UCSD-AML1 (cell line): ENCODE results near the gene KCNK15.

Experiments
- DNase-seq: peaks from one replicate; lab custom pipeline; 2025; ENCODE audit not compliant: unreplicated experiment; lab: John Stamatoyannopoulos, UW

KCNK15 gene

GRCh38 chr20:44735816-44736169 lies 9.9 kb upstream of the KCNK15 start:
- DNase-seq: no peak

DNA sequence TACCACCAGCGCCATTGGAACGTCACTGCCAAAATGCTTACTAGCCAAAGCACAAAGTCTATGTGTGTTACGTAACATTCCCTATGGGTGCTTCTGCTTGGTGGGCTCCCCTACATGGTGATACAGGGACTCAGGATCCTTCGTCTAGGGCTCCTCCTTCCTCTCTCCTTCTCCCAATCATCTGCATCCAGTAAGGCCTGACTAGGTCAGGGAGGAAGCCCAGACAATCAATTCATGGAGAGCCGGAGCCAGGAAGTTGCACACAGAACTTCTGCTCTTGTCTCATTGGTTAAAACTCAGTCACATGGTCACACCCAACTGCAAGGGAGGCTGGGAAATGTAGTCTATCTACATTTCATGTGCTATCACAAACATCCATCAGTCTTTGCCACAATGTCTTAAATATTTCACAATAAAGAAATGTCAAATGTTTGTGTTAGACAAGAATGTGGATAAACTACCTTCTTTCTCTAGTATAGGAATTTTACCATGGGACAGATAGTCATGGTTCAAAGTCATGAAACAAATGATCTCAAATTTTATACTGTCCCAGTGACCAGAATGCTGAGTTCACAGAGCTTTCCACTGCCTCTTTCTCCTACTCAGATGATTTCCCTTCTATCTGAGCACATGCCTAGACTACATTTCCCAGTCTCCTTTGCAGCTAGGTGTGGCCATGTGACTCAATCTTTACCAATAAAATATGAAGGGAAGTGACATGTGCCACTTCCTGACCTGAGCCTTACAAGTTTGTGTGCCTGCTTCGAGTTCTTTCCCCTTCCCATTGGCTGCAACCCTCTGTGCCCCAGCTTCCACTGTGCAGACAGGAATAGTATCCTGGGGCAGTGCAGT lies 9.3 kb upstream of the KCNK15 start:
- DNase-seq: peak; percentile 45

DNA sequence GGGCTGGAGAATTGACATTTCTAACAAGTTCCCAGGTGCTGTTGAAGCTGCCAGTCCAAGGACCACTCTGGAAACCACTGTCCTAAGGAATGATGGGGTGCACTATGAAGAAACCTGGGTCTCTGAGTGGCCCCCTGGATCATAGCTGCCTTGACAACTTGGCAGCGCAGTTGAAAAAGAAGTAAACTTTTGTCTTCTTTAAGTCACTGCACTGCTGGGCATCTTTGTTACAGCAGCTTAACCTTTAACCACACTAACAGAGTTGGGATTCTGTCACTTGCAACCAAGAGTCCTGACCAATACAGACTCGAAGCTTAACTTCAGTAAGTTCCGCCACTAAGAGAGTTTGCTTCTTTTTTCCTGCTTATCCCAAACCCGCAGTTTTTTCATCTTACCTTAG lies 8.5 kb upstream of the KCNK15 start:
- no peak for DNase-seq

GRCh38 chr20:44738813-44739477 lies 6.7 kb upstream of the KCNK15 start:
- peak; percentile 40 for DNase-seq

DNA sequence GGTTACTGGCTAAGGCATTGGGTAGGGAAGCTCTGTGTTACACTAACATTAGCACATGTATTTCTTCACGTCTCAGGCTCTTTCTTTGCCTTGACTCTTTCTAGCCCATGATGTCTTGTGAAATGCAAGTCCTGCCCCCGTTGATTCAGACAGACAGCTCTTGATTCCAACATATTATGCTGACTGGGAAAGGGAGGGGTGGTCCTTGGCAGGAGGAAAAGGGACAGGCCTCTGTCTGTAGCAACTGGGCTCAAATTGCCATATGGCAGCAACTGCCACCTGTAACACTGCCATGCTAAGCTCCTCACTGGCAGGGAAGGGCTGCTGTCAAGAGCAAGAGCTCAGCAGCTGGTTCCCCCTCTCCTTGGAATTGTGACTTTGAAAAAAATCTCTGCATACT lies 5.7 kb upstream of the KCNK15 start:
- no peak for DNase-seq

DNA sequence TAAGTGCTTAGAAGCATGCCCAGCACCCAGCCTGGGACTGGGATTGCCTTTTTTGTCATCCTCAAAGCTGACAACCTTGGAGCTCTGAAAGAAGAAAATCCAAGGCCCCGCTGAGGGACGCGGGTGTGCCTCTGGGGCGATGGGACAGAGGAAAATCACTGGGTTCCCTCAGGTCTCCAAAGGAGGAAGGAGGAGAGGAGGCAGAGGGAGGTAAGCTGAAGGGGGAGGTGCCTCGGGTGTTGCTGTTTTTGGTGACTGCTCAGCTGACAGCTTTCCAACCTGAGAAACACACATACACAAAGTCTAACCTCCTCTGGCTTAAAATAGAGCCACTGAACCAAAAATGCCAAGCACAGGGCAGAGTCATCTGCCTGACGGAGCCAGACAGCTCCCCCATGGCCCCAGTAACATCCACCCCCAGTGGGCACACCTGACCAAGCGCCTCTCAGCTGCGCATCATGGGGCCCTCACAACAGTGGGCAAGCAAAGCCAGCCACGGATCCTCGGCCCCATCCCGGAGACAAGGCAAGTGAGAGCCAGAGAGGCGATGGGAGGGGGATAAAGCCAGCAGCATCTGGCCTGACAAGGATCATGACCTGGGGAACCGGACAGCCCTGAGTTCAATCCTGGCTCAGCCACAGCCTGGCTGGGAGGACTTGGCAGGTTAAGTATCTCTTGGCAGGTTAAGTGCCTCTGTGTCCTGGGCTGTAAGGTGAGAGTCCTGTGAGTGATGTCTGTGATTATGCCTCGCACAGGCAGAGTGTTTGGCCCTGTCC lies 3.2 kb upstream of the KCNK15 start:
- no peak for DNase-seq

- DNase-seq: no peak
Measured at GRCh38 chr20:44743080-44743701, 2.5 kb upstream of the KCNK15 start.

DNA sequence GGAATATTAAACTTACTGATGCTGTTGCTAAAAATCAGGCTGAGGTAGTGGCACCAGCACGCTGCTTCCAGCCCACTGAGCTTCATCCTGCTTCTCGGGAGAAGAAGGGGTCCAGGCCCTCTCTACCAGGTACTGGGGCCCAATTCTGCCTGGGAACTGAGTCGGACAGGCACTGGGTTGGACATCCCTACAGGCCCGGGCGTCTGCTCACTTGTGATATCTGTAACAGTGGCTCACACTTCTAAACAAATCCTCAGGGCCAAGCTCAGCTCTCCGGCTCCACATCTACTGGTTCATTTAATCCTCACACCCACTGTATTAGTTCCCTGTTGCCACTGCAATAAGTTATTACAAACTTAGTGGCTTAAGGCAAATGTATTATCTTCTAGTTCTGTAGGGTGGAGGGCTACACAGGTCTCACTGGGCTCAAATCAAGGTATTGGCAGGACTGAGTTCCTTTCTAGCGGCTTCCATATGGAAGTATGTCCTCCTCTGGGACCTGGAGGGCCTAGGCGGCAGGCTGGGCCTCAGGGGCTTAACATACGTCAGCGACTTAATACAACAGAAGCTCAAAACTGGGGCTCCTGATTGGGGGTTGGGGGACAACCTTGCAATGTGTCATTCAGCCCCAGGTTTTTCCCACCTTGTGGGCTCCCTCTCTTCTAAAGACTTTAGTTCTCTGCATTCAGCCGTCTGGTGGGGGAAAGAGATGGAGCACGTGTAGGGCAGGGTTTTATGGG lies 1.6 kb upstream of the KCNK15 start:
- DNase-seq: no peak

GRCh38 chr20:44745122-44745597 lies 505 bp upstream of the KCNK15 start:
- no peak for DNase-seq

GRCh38 chr20:44746367-44747165 lies 901 bp downstream of the KCNK15 start:
- no peak for DNase-seq

- peak; percentile 67 for DNase-seq
Measured at GRCh38 chr20:44747166-44748004, 1.7 kb downstream of the KCNK15 start.

DNA sequence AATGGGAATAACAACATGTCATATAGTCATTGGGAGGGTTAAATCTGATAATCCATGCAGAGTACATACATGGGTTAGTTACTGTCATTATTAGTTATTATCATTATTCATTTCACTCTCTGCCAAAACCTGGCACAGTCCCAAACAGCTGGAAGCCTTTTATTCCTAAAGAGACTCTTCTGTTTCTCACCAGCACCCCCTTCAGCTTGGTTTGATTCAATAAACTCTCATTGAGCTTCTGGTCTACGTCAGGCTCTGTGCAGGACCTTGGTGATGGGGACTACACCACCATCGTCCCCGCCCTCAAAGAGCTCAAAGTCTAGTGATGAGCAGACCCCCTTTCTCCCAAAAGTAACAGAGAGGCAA lies 2.3 kb downstream of the KCNK15 start:
- DNase-seq: no peak

DNA sequence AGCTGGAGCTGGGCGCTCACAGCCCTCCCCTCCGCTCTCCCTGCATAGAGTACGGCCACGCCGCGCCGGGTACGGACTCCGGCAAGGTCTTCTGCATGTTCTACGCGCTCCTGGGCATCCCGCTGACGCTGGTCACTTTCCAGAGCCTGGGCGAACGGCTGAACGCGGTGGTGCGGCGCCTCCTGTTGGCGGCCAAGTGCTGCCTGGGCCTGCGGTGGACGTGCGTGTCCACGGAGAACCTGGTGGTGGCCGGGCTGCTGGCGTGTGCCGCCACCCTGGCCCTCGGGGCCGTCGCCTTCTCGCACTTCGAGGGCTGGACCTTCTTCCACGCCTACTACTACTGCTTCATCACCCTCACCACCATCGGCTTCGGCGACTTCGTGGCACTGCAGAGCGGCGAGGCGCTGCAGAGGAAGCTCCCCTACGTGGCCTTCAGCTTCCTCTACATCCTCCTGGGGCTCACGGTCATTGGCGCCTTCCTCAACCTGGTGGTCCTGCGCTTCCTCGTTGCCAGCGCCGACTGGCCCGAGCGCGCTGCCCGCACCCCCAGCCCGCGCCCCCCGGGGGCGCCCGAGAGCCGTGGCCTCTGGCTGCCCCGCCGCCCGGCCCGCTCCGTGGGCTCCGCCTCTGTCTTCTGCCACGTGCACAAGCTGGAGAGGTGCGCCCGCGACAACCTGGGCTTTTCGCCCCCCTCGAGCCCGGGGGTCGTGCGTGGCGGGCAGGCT lies 4.6 kb downstream of the KCNK15 start:
- DNase-seq: peak; percentile 32

GRCh38 chr20:44752099-44752931 lies 6.7 kb downstream of the KCNK15 start:
- DNase-seq: no peak

GRCh38 chr20:44754554-44754953 lies 8.9 kb downstream of the KCNK15 start:
- no peak for DNase-seq

GRCh38 chr20:44756011-44756688 lies 10.5 kb downstream of the KCNK15 start:
- DNase-seq: no peak

DNA sequence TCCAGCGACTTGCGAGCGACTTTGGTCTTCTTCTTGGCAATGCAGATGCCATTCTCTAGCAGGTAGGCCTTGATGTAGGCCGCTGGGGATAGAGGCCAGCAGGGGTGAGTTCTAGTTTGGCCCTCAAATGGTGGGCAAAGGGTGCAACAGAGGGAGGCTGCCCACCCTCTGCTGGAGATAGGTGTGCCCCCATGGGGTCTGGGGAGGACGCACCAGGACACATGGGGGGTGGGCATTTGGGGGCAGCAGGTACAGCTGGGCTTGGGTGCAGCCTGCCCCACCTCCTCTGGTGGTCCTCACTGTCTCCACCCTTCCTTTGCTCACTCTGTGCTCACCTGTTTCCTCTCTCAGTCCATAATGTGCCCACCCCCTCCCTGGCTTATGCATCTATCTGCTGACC lies 11.3 kb downstream of the KCNK15 start:
- no peak for DNase-seq
